GM12874 (cell line): ENCODE results near the gene BMP5.

Experiments
- TF ChIP-seq, protein P1 (sequence below): IDR thresholded peaks from 2 replicates; pipeline ENCODE4 v1.5.1; 2011; ENCODE audit warnings: low read depth, mild to moderate bottlenecking, control low read depth, low read length, moderate library complexity; ENCODE audit not compliant: insufficient read depth

Gene BMP5

DNA sequence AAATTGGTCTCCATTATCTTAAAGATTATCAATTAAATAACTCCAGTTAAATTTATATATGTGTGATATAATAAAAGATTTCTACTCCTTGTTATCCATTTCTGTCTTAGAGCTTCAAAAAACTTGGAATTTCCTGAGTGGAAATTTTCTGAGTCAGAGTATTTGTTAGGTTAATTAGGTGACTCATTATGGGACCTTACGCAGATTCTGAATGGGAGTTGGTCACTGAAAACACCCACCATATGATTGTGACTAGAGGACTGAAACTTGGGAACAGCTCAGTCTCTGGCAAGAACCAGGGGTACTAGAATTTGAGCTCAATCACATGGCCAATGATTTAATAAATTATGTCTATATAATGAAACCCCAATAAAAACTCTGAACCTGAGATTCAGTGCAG lies 171.0 kb downstream of the BMP5 start:
- TF ChIP-seq, protein P1, sequence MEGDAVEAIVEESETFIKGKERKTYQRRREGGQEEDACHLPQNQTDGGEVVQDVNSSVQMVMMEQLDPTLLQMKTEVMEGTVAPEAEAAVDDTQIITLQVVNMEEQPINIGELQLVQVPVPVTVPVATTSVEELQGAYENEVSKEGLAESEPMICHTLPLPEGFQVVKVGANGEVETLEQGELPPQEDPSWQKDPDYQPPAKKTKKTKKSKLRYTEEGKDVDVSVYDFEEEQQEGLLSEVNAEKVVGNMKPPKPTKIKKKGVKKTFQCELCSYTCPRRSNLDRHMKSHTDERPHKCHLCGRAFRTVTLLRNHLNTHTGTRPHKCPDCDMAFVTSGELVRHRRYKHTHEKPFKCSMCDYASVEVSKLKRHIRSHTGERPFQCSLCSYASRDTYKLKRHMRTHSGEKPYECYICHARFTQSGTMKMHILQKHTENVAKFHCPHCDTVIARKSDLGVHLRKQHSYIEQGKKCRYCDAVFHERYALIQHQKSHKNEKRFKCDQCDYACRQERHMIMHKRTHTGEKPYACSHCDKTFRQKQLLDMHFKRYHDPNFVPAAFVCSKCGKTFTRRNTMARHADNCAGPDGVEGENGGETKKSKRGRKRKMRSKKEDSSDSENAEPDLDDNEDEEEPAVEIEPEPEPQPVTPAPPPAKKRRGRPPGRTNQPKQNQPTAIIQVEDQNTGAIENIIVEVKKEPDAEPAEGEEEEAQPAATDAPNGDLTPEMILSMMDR: no peak
